Omental fat pad (tissue), 4 donors: ENCODE data around the gene HIBCH. TPM values are rescaled to one million over a fixed set of nuclear protein-coding genes. Genes with fewer than 3 reads are reported as not detected.

ENCODE experiments used
- ATAC-seq: fragments of 150-250 bp; one replicate; pipeline ENCODE4 v1.9.1; 2016; ENCODE audit warnings: mild to moderate bottlenecking, moderate library complexity; ENCODE audit not compliant: low FRiP score
- DNase-seq: peaks from one replicate; pipeline ENCODE4 v3.0.0-alpha.2; 2019; ENCODE audit warnings: low spot score
- CTCF ChIP-seq, 3 donors: fragments of 450-650 bp; IDR thresholded peaks; one replicate each; pipeline ENCODE4 v1.5.1; 2016 to 2017; ENCODE audit warnings: antibody characterized with exemption in 3 of 3, mild to moderate bottlenecking in 3 of 3, moderate library complexity in 2 of 3
- total RNA-seq, 4 donors: library from RNA; depleted of rRNA; stranded (reverse); fragments of >200 nt; gene quantifications; one replicate each; pipeline ENCODE4 v1.1.0, GENCODE V29; 2016

The HIBCH gene
- total RNA-seq, 4 donors from 2014 or later, result 11.6 to 22.1 (median 20.1) TPM

DNA sequence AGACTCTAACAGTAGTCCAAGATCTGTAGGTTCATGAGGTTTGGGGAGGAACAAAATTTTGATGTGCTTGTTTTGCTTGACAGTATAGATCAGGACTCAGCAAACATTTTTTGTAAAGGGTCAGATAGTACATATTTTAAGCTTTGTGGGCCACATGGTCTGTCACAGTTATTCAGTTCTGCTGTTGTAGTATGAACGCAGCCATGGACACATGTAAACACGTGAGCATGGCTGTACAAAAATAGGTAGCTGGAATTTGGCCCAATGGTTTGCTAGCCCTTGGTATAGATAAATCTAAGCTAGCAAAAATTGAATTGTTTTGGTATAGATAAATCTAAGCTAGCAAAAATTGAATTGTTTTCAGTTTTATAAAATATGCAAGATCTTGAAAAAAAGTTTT is 120.5 kb downstream of the HIBCH start:
- ATAC-seq, result no peak
- no peak for DNase-seq
- no peak for TF ChIP-seq CTCF (IDR thresholded peaks at IDR 0.05)

GRCh38 chr2:190197143-190197720 is 122.4 kb downstream of the HIBCH start:
- ATAC-seq, result no peak
- no peak for DNase-seq
- TF ChIP-seq CTCF (IDR thresholded peaks at IDR 0.05), result no peak

- no peak for DNase-seq
- no peak for ATAC-seq
- TF ChIP-seq CTCF (IDR thresholded peaks at IDR 0.05), result no peak
Observed at GRCh38 chr2:190190507-190191162, 129.0 kb downstream of the HIBCH start.

DNA sequence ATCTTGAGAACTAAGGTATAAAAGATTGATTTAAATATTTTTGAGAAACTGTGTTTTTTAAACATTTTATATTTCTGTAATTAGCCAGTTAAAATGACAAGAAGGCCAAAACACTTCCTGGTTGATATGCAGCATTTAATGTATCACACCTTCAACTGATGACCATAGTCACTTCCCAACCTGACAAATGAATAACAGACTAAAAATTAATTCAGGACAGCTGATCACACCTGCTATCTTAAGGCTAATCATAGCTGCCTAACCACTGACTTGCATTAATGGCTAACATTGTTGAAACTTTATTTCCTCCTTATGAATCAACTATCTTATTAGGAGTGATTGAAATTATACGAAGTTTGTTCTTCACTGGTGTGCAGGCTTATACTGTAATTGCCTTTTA is 131.3 kb downstream of the HIBCH start:
- DNase-seq (no peak), ATAC-seq (no peak)
- no peak for TF ChIP-seq CTCF (IDR thresholded peaks at IDR 0.05)

GRCh38 chr2:190186238-190186637 is 133.4 kb downstream of the HIBCH start:
- DNase-seq (no peak), ATAC-seq (no peak)
- TF ChIP-seq CTCF (IDR thresholded peaks at IDR 0.05), result no peak

DNA sequence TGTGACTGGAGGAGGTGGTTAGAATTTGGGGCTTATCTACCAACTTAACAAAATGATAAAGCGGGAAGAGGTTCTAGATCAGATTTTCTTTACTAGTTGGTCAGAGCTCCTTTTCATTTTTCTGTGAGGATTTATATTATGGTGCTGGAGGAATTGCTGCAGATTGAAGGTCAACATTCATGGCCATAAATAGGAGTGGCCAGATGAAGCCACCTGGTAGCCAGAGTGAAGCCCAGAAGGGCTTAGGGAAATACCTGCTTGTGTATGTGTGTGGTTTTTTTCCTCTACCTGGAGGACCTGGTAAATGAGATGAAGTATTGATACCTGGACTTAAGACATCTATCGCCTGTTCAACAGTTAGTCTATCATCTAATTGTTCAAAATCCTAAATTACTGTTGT is 134.2 kb downstream of the HIBCH start:
- no peak for ATAC-seq
- TF ChIP-seq CTCF (IDR thresholded peaks at IDR 0.05), result no peak
- no peak for DNase-seq

- no peak for TF ChIP-seq CTCF (IDR thresholded peaks at IDR 0.05)
- no peak for ATAC-seq
- DNase-seq, result no peak
Observed at GRCh38 chr2:190184460-190184859, 135.2 kb downstream of the HIBCH start.
